OCI-LY3 (cell line): ENCODE measurements around the gene GLOD4.

ENCODE experiments used
- EZH2phosphoT487 ChIP-seq: fragments of 200-600 bp; shearing (Covaris generic); IDR thresholded peaks from 2 replicates; pipeline ENCODE4 v1.6.1; 2018; ENCODE audit warnings: antibody characterized with exemption, mixed run types, low read depth
- TF ChIP-seq, protein P1 (sequence below): fragments of 200-600, 300-600 bp; sonication (generic); IDR thresholded peaks from 2 replicates; pipeline ENCODE4 v1.5.1; 2014; ENCODE audit warnings: antibody characterized with exemption, low read length, low read depth

DNA sequence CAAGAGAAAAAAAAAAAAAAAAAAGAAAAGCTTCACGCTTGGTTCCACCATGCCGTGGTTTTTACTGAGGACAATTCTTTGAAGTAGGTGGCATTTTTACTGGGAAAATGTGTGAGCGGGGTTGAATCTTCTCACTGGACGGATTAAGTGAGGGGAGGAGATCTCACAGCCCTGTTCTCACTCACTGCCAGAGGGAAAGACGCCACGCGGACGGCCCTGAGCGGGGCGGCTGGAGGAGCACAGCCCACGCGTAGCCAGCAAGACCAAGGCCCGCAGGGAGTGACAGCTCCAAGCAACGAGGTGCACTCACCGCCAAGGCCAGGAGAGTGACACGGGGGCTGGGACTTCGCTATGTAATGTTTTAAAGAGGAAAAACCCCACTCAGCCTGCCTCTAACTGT, 43.1 kb upstream of the GLOD4 start:
- TF ChIP-seq, protein P1, sequence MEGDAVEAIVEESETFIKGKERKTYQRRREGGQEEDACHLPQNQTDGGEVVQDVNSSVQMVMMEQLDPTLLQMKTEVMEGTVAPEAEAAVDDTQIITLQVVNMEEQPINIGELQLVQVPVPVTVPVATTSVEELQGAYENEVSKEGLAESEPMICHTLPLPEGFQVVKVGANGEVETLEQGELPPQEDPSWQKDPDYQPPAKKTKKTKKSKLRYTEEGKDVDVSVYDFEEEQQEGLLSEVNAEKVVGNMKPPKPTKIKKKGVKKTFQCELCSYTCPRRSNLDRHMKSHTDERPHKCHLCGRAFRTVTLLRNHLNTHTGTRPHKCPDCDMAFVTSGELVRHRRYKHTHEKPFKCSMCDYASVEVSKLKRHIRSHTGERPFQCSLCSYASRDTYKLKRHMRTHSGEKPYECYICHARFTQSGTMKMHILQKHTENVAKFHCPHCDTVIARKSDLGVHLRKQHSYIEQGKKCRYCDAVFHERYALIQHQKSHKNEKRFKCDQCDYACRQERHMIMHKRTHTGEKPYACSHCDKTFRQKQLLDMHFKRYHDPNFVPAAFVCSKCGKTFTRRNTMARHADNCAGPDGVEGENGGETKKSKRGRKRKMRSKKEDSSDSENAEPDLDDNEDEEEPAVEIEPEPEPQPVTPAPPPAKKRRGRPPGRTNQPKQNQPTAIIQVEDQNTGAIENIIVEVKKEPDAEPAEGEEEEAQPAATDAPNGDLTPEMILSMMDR: no peak
- no peak for TF ChIP-seq EZH2phosphoT487
